OCI-LY7 (cell line): ENCODE data around the gene GXYLT2.

Source experiments
- EZH2phosphoT487 ChIP-seq: fragments of 200-600 bp; sonication (generic); IDR thresholded peaks from 2 replicates; pipeline ENCODE4 v1.6.1; 2018; ENCODE audit warnings: low read depth, borderline replicate concordance, mild to moderate bottlenecking, mixed run types, antibody characterized with exemption, low read length, moderate library complexity, mixed read lengths
- TF ChIP-seq, protein P1 (sequence below): fragments of 200-600 bp; sonication (generic); conservative IDR thresholded peaks from 2 replicates; pipeline ENCODE4 v1.5.1; 2014; ENCODE audit warnings: mild to moderate bottlenecking, antibody characterized with exemption, low read length, moderate library complexity, mixed read lengths

DNA sequence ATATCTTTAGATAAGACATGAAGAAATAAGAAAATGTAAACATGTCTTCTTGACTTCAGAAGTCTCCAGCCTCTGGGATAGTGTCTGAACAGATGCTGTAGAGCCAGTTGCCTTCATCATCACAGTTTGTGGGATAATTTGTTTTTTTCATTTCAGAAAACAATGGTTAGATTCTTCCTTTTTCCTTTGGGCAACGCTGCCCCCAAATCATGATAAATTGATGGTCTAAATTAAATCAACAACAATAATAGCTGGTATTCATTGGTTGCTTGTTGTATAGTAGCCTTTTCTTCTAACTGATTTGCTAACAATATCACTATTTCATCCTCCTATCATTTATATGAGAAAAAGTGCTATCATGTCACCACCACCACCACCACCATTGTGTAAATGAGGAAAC is 27.0 kb upstream of the GXYLT2 start:
- TF ChIP-seq, protein P1, sequence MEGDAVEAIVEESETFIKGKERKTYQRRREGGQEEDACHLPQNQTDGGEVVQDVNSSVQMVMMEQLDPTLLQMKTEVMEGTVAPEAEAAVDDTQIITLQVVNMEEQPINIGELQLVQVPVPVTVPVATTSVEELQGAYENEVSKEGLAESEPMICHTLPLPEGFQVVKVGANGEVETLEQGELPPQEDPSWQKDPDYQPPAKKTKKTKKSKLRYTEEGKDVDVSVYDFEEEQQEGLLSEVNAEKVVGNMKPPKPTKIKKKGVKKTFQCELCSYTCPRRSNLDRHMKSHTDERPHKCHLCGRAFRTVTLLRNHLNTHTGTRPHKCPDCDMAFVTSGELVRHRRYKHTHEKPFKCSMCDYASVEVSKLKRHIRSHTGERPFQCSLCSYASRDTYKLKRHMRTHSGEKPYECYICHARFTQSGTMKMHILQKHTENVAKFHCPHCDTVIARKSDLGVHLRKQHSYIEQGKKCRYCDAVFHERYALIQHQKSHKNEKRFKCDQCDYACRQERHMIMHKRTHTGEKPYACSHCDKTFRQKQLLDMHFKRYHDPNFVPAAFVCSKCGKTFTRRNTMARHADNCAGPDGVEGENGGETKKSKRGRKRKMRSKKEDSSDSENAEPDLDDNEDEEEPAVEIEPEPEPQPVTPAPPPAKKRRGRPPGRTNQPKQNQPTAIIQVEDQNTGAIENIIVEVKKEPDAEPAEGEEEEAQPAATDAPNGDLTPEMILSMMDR, result no peak
- TF ChIP-seq EZH2phosphoT487, result no peak
